EL (cell line): ENCODE measurements around the gene FAM89A.
"Not testable (repeated sequence)": the region's sequence is repeated elsewhere in the genome, so short reads cannot be mapped to it uniquely, and the experiment has no call there.

ENCODE experiments used
- DNase-seq: peaks from one replicate; pipeline ENCODE4 v3.0.0-alpha.2; 2016

The FAM89A gene

DNA sequence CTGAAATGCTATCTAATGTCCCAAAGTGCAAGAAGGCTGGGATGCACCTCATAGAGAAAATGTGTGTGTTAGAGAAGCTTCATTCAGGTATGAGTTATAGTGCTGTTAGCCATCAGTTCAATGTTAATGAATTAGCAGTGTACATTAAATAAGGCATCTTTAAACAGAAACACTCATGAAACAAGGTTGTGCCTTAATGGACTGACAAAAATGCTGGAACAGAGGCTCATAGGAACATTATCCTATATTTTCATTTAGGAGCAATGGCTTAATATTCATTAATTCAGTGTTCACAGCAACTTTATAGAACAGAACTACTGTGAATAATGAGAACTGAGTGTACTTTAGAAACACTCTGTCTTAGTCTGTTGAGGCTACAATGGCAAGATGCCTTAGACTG, 15.2 kb upstream of the FAM89A start:
- DNase-seq = no peak

DNA sequence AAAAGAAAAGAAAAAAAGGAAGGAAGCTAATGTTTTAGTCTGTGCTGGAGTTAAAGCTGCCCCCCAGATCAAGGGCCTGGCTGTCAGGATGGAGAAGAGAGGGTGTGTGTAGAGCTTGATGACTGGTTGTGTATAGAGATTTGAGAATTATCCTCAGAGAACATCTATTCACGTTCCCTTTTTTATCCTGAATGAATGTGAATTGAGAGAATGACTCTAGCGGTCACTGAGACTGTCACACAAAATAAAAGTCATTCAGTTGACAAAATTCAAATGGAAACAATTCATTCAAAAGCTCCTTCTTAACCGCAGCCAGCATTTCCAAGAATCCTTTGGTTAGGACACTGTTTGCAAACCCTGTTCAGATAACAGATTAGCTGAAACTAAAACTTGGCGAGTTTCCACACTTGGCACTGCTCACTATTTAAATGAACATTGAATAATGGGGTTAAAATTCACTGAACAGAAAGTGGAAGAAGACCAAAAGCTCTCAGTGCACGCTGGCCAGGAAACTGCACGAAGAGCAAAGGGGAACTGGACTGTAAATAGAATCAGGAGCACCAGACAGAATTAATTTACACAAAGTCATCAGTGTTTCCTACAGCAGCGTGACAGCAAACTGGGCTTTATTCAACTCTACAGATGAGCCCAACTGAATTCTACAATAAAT, 13.6 kb upstream of the FAM89A start:
- peak; percentile 57 for DNase-seq

DNA sequence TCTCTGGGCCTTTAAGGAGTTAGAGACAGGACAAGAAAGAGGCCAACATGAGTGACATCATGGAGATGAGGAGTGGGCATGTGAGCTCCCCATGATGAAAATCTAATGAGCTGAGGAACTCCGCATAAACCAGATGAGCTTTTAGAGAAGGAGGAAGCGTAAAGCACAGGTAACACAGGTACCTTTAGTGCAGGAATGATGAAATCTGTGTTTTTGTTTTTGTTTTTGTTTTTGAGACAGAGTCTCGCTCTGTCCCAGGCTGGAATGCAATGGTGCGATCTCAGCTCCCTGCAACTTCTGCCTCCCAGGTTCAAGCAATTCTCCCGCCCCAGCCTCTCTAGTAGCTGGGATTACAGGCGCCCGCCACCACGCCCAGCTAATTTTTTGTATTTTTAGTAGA, 12.7 kb upstream of the FAM89A start:
- DNase-seq = no peak

DNA sequence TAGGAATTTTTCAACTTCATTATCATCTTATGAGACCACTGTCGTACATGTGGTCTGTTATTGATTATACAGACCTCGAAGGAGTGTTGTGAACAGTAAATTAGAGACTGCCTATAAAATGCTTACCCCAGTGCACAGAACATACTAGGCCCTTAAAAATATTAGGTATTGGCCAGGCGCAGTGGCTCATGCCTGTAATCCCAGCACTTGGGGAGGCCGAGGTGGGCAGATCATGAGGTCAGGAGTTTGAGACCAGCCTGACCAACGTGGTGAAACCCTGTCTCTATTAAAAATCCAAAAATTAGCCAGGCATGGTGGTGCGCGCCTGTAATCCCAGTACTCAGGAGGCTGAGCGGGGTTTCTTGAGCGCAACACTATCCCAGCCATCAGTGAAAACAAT, 10.9 kb upstream of the FAM89A start:
- not testable (repeated sequence) for DNase-seq

DNA sequence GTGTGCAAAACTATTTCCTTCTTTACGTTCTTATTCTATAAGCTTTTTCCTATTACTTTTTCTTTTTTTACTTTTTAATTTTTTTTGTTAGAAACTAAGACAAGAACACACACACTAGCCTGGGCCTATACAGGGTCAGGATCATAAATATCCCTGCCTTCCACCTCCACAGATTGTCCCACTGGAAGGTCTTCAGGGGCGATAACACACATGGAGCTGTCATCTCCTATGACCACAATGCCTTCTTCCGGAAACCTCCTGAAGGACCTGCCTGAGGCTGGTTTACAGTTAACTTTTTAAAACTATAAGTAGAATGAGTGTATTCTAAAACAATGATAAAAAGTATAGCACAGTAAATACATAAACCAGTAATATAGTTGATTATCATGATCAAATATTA, 10.3 kb upstream of the FAM89A start:
- DNase-seq = no peak

DNA sequence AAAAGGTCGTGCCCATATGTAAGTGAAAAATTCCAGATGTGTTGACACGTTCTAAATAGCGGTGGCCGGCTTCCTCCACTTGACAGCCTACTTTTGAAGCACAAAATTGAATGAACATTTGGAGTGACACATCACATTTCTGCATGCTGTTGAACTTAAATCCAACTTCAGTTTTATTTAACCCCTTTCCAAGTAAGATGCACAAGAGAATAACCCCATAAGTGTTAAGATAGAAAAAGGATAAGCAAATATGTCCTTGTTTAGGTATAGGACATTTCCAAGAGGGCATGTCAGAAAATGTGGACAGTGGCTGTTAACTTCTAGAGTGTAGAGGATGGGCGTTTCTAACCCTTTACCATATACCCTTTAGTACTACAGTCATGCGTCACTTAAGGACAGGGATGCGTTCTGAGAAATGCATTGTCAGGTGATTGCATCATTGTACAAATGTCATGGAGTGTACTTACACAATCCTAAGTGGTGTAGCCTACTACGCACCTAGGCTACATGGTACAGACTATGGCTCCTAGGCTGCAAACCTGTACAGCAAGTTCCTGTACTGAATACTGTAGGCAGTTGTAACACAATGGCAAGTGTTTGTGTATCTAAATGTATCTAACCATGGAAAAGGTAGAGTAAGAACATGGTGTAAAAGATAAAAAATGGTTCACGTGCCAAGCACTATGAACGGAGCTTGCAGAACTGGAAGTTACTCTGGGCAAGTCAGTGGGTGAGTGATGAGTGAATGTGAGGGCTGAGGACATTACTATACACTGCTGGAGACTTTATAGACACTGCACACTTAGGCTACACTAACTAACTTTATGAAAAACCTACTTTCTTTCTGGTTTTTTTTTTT, 9.3 kb upstream of the FAM89A start:
- DNase-seq = no peak

DNA sequence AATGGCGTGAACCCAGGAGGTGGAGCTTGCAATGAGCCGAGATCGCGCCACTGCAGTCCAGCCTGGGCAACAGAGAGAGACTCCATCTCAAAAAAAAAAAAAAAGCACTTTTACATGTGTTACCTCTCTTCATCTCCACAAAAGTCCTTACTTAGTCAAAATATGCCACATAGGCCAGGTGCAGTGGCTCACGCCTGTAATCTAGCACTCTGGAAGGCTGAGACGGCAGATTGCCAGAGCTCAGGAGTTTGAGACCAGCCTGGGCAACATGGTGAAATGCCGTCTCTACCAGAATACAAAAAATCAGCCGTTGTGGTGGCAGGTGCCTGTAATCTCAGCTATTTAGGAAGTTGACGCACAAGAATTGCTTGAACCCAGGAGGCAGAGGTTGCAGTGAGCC, 8.4 kb upstream of the FAM89A start:
- not testable (repeated sequence) for DNase-seq

DNA sequence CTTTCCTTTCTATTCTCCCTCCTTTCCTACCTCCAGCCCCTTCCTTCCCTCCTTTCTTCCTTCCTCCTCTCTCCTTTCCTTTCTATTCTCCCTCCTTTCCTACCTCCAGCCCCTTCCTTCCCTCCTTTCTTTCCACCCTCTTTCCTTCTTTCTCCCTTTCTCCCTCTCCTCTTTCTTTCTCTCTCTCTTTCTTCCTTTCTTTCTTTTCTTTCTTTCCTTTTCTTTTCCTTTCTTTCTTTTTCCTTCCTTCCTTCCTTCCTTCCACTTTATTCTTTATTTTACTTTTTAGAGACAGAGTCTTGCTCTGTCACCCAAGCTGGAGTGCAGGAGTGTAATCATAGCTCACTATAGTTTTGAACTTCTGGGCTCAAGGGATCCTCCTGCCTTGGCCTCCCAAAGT, 7.5 kb upstream of the FAM89A start:
- not testable (repeated sequence) for DNase-seq

DNA sequence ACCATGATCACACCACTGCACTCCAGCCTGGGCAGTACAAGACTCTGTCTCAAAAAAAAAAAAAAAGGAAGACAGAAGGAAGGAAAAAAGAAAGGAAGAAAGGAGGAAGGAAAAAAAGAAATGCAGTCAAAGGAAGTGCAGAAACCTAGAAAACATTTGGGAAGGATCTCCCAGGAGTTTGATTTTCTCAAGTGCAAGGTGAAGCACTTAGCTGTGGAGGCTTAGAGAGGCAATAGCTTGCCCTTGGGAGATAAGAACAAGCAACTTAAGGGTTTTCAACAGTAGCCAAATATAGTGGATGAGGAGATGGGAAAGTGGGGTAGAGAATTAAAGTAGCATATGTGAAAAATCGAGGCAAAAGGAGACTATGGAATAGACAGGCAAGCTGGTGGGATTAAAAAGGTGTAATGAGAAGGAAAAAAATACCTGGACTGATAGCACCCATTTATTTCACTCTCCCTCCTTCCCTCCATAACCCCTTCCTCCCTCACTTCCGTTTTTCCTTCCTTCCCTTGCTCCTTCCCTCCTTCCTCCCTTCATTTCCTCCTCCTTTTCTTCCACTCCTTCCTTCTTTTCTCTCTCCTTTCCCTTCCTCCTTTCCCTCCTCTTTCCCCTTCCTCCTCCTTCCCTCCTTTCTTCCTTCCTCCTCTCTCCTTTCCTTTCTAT, 6.8 kb upstream of the FAM89A start:
- no peak for DNase-seq

DNA sequence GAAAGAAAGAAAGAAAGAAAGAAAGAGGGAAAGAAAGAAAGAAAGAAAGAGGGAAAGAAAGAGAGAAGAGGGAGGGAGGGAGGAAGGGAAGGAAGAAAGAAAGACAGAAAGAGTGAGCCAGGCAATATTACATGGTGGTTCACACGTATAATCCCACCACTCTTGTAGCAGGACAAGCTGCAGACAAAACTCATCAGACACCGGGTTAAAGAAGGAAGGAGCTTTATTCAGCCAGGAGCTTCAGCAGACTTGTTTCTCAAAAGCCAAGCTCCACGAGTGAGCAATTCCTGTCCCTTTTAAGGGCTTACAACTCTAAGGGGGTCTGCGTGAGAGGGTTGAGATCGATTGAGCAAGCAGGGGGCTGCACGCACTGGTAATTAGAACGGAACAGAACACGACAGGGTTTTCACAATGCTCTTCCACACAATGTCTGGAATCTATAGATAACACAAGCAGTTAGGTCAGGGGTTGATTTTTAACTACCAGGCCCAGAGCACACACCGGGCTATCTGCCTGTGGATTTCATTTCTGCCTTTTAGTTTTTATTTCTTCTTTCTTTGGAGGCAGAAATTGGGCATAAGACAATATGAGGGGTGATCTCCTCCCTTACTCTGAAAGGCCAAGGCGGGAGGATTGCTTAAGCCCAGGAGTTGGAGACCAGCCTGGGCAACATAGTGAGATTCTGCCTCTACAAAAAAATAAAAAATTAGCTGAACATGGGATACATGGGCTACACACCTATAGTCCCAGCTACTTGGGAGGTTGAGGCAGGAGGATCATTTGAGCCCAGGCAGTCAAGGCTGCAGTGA, 6.1 kb upstream of the FAM89A start:
- not testable (repeated sequence) for DNase-seq

DNA sequence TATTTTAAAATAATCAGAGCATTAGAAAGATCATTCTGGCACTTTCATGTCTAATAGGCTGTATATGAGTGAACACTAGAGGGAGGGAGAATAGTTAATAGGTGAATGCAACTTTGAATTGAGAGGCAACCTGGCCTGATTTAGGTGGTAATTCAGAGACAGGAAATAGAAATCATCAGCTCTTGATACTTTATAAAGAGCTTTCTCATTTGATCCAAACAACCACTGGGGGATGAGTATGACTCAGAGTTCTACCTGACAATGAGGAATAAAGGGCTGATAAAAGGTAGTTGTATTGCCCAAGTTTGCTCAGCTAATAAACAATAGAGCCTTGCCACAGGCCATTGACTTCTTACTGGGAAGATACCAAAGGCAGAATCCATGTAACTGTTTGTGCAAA, 5.2 kb upstream of the FAM89A start:
- no peak for DNase-seq

DNA sequence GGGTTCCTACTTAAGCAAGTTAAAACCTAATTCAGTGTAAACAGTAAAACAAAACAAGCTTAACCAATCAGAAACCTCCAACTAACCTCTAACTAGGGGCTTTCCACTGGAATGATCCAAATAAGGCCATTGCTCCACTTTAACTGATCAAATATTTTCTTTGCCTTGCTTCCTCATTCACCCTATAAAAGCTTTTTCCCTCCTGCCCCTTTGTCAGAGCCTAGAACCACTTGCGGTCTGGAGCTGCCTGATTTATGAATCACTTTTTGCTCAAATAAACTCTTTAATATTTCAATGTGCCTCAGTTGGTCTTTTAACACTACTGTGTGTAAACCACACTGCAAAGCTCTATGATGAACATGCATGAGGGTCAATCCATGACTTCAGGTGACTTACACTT, 4.5 kb upstream of the FAM89A start:
- DNase-seq = no peak

DNA sequence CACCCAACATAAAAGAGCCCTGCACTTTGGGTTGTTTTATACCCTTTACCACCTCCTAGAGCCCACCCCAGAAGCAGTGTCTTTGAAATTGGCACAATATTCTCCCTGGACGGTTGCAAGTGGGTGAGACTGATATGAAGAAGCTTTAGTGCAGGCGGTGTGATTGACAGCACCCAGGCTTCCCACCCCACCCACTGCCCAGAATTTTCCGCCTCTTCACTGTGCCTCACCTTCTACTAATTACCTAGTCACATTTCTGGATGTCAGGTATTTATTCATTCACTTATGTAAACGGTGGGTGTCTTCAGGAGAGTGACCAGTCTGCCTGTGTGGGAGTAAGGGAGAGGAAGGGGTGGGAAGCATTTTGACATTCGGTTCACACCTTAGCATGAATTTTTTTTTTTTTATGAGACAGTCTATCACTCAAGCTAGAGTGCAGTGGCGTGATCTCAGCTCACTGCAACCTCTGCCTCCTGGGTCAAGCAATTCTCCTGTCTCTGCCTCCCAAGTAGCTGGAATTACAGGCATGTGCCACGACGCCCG, 1.7 kb upstream of the FAM89A start:
- DNase-seq = no peak

DNA sequence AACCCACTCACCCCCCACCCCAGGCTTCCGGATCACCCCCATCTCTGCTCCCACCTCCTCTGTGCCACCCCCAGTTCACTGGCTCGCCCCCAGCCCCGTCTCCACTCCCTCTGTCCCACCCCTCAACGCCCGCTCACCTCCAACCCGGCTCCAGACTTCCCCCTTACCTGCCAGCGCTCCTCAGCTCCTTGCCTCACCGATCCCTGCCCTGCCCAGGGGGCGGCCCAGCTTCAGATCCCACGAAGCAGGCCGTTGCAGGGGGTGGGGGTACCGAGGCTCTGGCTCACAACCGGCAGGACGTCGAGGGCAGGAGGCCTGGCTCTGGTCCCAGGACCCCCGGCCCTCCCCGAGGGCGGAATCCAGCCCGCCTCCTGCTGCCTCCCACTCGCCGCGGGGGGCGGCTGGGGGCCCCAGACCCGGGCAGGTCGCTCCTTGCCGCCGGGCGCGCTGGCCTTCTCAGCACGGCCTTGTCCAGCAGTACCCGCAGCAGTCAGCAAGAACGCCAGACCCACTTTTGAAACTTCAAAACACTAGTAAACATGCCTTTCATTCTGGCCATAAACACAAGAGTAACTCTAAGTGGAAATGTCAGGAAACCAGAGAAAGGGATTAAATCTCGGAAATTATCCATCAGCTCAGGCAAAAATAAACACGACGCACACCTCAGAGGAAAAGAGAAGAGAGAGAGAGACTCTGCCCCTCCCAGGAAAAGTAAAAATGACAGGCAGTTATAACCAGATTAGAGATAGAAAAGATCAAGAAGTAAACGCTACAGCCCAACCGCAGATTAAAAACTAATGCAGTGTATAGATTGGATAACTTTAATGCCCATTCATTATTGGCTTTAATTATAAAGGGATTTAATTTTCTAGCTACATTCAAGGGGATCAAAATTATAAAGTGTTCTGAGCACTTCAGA, 1.0 kb upstream of the FAM89A start:
- no peak for DNase-seq

DNA sequence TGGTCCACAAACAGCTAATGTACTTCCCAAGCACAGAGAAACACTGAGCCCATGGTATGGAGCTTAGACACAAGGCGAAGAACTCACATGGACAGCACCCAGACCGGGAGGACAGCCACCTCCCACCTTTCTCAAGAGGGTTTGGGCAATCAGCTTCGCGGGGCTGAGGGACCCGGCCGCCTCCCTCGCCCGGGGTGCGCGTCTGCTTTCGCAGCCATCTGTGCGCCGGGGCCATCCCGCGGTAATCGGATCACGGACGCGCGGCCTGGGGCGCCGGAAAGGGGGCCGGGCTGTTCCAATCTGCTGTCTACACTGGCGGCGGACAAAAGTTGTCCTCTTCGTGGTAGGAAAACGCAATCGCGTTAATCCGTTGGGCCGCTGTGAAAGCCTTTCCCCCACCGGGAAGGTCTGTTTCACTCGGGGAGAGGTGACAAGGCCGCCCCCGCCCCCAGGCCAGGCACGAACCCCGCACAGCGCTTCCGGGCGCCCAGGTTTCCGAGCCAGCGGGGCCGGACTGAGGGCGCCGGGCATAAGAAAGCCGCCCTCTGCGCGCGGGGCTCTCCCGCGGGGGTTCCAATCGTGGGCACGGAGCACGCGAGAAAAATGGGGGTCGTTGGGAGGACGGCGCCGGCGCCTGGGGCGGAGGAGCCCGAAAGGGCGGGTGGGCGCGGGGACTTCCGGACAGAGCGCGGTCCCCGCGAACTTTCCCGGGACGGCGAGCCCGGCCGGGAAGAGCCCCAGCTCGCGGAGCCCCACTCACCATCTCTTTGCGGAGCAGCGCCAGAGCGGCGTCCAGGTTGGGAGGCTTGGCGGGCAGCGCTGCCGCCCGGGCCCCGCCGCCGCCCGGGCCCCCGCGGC, 664 bp downstream of the FAM89A start:
- peak; percentile 41 for DNase-seq

DNA sequence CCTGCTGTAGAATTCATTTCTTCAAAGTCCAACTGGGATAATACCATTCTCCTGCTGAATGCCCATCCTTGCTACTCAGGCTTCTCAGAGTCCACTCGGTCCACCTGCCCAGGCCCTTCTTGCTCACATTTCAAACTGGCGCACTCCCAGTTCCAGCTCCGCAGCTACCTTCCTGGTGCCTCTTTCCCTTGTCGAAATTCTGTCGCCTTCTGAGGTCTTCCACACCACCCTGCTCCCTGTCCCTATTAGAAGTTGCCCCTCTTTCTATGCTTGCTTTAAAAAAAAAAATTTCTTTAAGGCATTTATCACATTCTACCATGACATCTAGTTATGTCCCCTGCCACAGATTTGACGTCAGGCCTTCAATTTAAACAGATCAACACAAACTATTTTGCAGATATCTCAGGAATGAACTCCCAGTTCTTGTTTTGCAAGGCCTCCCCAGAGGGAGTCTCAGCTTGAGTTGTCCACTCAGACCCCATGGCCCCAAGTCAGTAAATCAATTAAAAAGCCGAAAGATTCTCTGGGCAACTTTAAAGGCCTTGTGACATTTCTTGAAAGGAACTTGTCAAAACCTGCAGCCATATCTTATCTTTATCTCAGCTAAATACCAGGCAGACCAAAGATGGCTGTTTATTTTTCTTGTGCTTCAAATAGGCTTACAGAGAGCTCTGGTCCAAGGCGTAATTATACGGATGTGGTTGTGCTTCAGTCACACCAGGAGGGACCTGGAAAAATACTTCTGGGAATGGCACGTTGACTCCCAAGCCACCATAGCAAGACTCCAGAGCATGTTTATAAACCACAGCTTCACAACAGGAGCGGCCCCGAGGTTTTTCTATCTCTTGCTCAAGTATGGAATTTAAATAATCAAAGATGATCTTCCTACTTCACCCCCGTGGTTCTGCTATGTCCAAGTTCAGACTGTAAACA, 2.2 kb downstream of the FAM89A start:
- DNase-seq = no peak

DNA sequence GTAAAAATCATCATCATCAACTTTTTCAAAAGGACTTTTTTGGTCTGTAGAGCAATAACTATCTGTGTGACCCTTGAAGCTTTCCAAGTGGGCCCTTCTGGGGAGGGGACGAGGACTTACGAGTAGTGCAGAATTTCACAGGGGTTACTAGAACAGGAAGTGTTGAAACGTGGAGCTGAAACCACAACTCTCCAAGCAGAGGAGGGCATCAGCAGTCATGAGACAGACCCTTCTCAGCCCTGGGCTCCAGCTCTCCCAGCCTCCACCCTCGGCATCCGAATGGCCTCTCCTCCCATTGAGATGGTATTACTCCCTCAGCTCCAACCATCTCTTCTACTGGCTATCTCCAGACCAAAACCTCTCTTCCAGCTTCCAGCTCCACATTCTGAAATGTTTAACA, 3.6 kb downstream of the FAM89A start:
- no peak for DNase-seq

DNA sequence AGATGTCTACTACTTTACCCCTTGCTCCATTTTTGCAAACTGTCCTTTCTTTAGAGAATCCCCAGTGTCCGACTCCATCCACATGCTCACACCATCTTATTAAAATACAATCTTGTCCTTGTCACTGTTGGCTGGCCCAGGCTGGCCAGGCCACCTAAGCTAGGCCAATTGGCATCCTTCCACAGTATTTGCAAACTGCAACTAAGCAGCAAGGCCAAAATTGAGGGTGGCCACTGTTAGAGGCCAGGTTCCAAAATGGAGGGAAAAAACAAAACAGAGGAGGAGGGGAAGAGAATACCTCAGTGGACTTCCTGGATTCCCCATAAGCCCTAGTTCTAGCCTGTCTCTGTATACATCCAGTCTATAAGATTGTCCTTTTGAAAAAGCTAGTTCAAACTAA, 4.3 kb downstream of the FAM89A start:
- no peak for DNase-seq

DNA sequence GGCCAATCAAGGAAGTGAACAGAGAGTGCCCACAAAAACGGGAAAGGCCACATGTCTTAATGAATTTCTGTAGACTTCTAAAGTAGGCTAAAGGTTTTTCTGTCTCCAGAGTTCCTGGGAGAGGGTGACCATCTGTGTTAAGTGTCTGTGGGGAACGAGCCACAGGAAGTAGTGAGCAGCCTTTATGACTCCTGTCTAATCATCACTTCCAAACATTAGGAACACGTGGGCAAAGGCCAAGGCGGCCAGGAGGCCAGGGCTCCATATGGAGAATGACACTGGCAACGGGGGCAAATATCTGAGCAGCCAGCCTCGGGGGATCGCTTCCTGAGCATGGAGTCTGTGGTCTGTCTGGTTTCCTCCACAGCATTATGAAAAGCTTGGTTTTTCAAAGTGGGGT, 7.1 kb downstream of the FAM89A start:
- no peak for DNase-seq

DNA sequence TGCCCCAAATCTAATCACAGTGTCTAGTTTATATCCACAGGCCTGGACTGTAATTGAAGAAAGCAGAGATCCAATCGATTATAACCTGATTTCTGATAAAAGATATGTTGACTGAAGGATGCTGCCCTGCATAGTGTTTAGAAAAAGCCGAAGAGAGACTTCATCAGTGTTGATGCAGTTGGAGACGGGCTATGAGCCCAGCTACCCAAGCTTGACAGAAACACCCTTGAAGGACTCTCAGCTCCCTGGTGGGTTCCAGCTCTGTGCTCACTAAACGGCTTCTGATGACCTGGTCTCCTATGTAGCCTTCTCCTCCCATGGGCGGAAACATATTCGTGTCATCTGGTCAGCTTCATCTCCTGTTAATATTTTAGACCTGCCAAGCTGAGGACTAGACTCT, 10.2 kb downstream of the FAM89A start:
- DNase-seq = no peak
